Measurements from ENCODE around the gene NXPH4. TPM values are rescaled to one million over a fixed set of nuclear protein-coding genes. Genes with fewer than 3 reads are reported as not detected.

Gene NXPH4
- total RNA-seq, 2 experiments from 2014 or later: 0.81 to 1.1 TPM

DNA sequence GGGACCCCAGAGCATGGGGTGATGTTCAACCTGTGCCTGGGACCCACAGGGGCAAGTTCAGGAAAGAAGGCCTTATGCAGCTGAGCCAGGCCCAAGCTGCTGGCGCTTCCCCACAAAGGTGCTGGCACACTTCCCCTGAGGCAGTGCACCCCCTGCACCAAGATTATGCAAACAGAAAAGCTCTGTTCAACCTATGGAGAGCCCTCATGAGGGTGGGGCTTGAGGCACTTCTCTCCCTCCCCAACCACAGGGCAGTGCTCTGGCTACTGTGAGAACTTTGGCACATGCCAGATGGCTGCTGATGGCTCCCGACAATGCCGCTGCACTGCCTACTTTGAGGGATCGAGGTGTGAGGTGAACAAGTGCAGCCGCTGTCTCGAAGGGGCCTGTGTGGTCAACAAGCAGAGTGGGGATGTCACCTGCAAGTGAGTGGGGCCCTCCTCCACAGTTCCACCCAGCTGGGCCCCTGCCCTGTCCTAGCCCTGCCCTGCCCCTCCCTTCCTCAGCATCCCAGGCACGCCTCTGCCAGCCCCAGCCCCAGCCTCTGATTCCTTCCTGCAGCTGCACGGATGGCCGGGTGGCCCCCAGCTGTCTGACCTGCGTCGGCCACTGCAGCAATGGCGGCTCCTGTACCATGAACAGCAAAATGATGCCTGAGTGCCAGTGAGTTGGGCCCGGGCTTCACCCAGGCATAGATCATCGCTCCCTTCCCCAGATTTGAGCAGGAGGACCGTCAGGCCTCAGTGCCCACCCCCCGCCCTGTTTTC, 5.5 kb upstream of the NXPH4 start:
- peaks cover 29% of the 10 kb centered on the region for H3K27me3 Mint-ChIP-seq

DNA sequence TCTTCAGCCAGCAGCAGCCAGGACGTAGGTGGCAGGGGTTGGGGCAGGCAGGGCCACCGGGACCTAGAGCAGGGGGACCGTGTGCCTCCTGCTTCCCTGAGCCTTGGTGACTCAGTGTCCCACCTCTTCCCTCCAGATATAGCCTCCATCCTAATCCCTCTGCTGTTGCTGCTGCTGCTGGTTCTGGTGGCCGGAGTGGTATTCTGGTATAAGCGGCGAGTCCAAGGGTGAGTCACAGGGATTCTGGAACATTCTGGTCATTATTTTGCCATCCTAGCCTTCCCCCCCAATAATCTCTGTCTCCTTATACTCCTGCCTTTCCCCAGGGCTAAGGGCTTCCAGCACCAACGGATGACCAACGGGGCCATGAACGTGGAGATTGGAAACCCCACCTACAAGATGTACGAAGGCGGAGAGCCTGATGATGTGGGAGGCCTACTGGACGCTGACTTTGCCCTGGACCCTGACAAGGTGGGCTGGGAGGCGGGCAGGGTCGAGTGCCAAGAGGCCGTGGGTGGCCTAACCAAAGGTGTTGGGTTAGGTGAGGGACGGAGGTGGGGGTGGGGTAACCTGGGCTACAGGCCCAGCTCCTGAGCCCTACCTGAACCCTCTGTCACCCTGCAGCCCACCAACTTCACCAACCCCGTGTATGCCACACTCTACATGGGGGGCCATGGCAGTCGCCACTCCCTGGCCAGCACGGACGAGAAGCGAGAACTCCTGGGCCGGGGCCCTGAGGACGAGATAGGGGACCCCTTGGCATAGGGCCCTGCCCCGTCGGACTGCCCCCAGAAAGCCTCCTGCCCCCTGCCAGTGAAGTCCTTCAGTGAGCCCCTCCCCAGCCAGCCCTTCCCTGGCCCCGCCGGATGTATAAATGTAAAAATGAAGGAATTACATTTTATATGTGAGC, 4.5 kb upstream of the NXPH4 start:
- DNase-seq: no peak
- H3K4me1 Mint-ChIP-seq: peaks cover 30% of the 10 kb centered on the region
- H3K9me3 Mint-ChIP-seq: no peaks in the 10 kb centered on the region
- no peaks in the 10 kb centered on the region for H3K36me3 Mint-ChIP-seq (ENCODE audit: low read depth)
- ChIA-PET POLR2A (no interaction called here), CTCF (interaction anchor here (1.0 to 8.5 kb wide), 4 partner anchors 15 to 50 kb away, joined by 3 to 253 read pairs (median 57); partner anchors contain the start of gene SHMT2)
- H3K27ac Mint-ChIP-seq: no peak overlapping the region
- H3K27me3 Mint-ChIP-seq: peaks cover 30% of the 10 kb centered on the region
- H3K4me3 Mint-ChIP-seq: no peak overlapping the region

More for the DNA sequence above, 5.5 kb upstream of the NXPH4 start:
- ChIA-PET CTCF (interaction anchor here (1.0 kb wide), 1 partner anchor 33 kb away, joined by 3 read pairs; no protein-coding TSS in a partner anchor), POLR2A (no interaction called here)
- Mint-ChIP-seq H3K27ac (no peak overlapping the region), H3K9me3 (no peaks in the 10 kb centered on the region), H3K4me3 (no peak overlapping the region), H3K36me3 (ENCODE audit: low read depth) (no peaks in the 10 kb centered on the region), H3K4me1 (peaks cover 29% of the 10 kb centered on the region)
- DNase-seq: no peak

DNA sequence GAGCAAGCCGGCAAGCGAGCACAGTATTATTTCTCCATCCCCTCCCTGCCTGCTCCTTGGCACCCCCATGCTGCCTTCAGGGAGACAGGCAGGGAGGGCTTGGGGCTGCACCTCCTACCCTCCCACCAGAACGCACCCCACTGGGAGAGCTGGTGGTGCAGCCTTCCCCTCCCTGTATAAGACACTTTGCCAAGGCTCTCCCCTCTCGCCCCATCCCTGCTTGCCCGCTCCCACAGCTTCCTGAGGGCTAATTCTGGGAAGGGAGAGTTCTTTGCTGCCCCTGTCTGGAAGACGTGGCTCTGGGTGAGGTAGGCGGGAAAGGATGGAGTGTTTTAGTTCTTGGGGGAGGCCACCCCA, 3.9 kb upstream of the NXPH4 start:
- no peaks in the 10 kb centered on the region for H3K36me3 Mint-ChIP-seq (ENCODE audit: low read depth)
- peaks cover 36% of the 10 kb centered on the region for H3K4me1 Mint-ChIP-seq
- POLR2A ChIA-PET: interaction anchor here (3.0 kb wide), 1 partner anchor 29 kb away, joined by 28 read pairs; no protein-coding TSS in a partner anchor
- no peak for DNase-seq
- H3K27ac Mint-ChIP-seq: no peak overlapping the region
- CTCF ChIA-PET: interaction anchor here (0.7 to 8.5 kb wide), 12 partner anchors 15 to 240 kb away, joined by 3 to 253 read pairs (median 4); partner anchors contain the start of gene SHMT2
- peaks cover 36% of the 10 kb centered on the region for H3K27me3 Mint-ChIP-seq
- H3K9me3 Mint-ChIP-seq: no peaks in the 10 kb centered on the region
- no peak overlapping the region for H3K4me3 Mint-ChIP-seq

DNA sequence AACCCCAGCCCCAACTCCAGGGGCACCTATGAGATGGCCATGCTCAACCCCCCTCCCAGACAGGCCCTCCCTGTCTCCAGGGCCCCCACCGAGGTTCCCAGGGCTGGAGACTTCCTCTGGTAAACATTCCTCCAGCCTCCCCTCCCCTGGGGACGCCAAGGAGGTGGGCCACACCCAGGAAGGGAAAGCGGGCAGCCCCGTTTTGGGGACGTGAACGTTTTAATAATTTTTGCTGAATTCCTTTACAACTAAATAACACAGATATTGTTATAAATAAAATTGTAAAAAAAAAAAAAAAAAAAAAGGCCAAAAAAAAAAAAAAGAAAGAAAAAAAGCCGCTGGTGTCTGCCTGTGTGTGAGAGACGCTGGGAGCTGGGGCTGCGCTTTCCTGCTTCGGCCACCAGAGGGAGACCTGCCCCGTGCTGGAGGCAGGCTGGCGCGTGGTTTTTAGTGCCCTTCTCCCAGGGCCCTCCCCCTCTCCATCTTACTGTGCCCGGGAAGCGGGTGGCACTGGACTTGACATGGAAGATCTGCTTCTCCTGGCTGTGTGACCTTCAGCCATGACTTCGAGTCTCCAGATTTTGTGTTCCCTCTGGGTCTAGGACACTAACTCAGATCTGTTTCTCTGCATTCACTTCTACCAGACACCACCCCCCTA, 3.4 kb upstream of the NXPH4 start:
- POLR2A ChIA-PET: interaction anchor here (1.8 to 3.0 kb wide), 3 partner anchors 25 to 101 kb away, joined by 6 to 28 read pairs (median 24); a partner anchor contains a TSS
- peaks cover 39% of the 10 kb centered on the region for H3K4me1 Mint-ChIP-seq
- H3K27ac Mint-ChIP-seq: peak overlapping the region; percentile 3
- H3K9me3 Mint-ChIP-seq: no peaks in the 10 kb centered on the region
- no peaks in the 10 kb centered on the region for H3K36me3 Mint-ChIP-seq (ENCODE audit: low read depth)
- H3K27me3 Mint-ChIP-seq: peaks cover 41% of the 10 kb centered on the region
- no peak overlapping the region for H3K4me3 Mint-ChIP-seq
- CTCF ChIA-PET: interaction anchor here (0.6 to 8.5 kb wide), 29 partner anchors 10 to 1525 kb away, joined by 3 to 253 read pairs (median 3); partner anchors contain the start of gene SHMT2
- DNase-seq: peak; percentile 87

DNA sequence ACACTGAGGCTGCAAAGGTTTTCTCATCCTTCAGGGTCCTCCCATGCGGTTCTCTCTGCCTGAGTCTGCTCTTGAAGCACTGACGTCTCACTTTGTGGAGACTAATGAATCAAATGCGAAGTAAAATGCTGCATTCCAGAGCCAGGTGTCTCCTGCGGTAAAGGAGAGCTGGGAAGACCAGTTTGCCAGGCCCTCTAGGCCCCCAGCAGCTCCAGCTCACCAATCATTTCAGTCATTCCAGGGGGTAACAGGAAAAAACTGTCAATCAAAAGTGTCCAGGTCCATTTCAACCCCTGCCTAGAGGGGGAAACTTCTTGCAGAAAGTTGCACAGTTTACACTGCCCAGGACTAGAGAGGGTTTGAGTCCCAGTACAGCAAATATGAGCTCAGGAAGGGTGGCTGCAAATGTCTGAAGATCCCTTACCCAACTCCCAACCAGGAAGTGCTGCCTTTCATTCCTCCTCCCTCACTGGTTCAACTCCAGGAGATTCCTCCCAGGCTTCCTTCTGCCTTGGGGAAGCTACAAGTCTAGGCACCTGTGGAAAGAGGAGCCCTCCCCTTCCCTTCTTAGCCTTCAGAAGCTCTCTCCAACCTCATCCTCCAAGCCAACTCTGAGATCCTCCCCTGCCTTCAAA, 2.7 kb upstream of the NXPH4 start:
- peaks cover 48% of the 10 kb centered on the region for H3K27me3 Mint-ChIP-seq
- DNase-seq: no peak
- no peak overlapping the region for H3K27ac Mint-ChIP-seq
- H3K4me3 Mint-ChIP-seq: no peak overlapping the region
- ChIA-PET CTCF (interaction anchor here (0.6 to 8.5 kb wide), 29 partner anchors 9 to 1526 kb away, joined by 3 to 253 read pairs (median 3); partner anchors contain the start of genes INHBE and SHMT2), POLR2A (interaction anchor here (1.8 to 3.0 kb wide), 4 partner anchors 16 to 102 kb away, joined by 6 to 28 read pairs (median 22); partner anchors contain the start of gene SHMT2)
- H3K4me1 Mint-ChIP-seq: peaks cover 39% of the 10 kb centered on the region
- no peaks in the 10 kb centered on the region for H3K9me3 Mint-ChIP-seq
- no peaks in the 10 kb centered on the region for H3K36me3 Mint-ChIP-seq (ENCODE audit: low read depth)

DNA sequence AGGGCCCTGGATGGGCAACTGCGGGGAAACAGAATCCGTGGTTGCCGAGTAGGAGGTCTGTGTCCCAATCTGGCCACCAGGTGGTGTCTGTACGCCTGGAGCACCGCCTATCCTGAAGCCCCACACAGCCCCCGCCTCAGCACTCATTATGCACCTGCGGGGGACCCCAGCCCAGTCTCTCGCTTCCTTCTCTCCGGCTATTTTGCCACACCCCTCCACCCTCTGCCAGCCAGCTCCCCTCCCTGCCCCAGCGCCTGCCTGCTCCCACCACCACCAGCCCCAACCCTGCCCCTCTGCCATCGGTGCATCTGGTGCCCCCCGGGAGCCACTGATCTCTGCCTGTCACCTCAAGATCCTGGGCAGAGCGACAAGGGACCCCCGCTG, 2.2 kb upstream of the NXPH4 start:
- no peaks in the 10 kb centered on the region for H3K9me3 Mint-ChIP-seq
- peak; percentile 74 for DNase-seq
- H3K27ac Mint-ChIP-seq: no peak overlapping the region
- no peaks in the 10 kb centered on the region for H3K36me3 Mint-ChIP-seq (ENCODE audit: low read depth)
- H3K27me3 Mint-ChIP-seq: peaks cover 53% of the 10 kb centered on the region
- H3K4me3 Mint-ChIP-seq: no peak overlapping the region
- CTCF ChIA-PET: interaction anchor here (0.7 to 8.5 kb wide), 15 partner anchors 9 to 263 kb away, joined by 3 to 253 read pairs (median 4); partner anchors contain the start of genes INHBE and SHMT2
- peaks cover 39% of the 10 kb centered on the region for H3K4me1 Mint-ChIP-seq
- POLR2A ChIA-PET: interaction anchor here (1.8 to 3.0 kb wide), 4 partner anchors 15 to 102 kb away, joined by 6 to 28 read pairs (median 22); partner anchors contain the start of gene SHMT2

DNA sequence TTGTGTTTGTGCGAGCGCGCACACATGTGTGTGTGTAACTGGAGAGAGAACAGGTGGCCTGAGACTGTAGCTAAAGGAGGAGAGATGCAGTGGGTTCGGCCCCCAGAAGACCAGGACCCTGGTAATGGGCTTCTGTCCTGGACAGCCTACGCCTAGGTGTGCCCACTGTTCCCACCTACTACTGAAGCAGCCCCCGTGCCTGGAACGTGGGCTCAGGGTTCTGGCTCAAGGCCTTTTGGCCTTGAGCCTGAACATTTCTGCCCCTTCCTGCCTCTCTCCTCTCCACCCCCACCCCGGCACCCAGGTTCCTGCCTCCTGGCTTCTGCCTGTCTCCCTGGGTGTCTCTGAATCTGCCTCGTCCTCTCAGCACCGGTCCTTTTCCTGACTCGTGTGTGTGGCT, 1.5 kb upstream of the NXPH4 start:
- ChIA-PET POLR2A (interaction anchor here (1.0 to 3.0 kb wide), 5 partner anchors 10 to 103 kb away, joined by 4 to 28 read pairs (median 19); partner anchors contain the start of gene SHMT2), CTCF (interaction anchor here (0.7 to 8.5 kb wide), 7 partner anchors 8 to 262 kb away, joined by 3 to 253 read pairs (median 6); partner anchors contain the start of gene SHMT2)
- DNase-seq: no peak
- Mint-ChIP-seq H3K36me3 (ENCODE audit: low read depth) (no peaks in the 10 kb centered on the region), H3K27me3 (peaks cover 59% of the 10 kb centered on the region), H3K4me3 (no peak overlapping the region), H3K9me3 (no peaks in the 10 kb centered on the region), H3K27ac (no peak overlapping the region), H3K4me1 (peaks cover 39% of the 10 kb centered on the region)

DNA sequence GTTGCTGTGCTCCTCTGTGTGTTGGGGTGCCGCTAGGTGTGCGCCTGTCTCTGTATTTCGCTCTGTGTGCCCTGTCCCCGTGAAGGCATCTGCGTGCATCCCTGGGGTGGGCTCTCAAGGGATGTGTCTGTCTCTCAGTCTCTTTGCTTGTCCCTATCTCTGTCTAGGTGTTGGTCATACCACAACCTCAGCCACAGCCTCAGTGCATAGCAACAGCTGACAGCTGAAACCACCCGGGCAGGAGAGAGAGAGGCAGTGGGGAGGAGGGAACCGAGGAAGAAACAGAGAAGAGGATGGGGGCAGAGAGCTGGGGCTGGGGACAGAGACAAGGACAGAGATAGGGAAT, 953 bp upstream of the NXPH4 start:
- peaks cover 39% of the 10 kb centered on the region for H3K4me1 Mint-ChIP-seq
- DNase-seq: peak; percentile 65
- H3K4me3 Mint-ChIP-seq: peak overlapping the region; percentile 66
- H3K27me3 Mint-ChIP-seq: peaks cover 61% of the 10 kb centered on the region
- H3K27ac Mint-ChIP-seq: no peak overlapping the region
- CTCF ChIA-PET: interaction anchor here (0.7 to 8.5 kb wide), 3 partner anchors 12 to 86 kb away, joined by 3 to 253 read pairs (median 110); partner anchors contain the start of gene SHMT2
- H3K36me3 Mint-ChIP-seq (ENCODE audit: low read depth): no peaks in the 10 kb centered on the region
- H3K9me3 Mint-ChIP-seq: no peaks in the 10 kb centered on the region
- POLR2A ChIA-PET: interaction anchor here (1.0 to 3.0 kb wide), 4 partner anchors 10 to 26 kb away, joined by 4 to 28 read pairs (median 22); partner anchors contain the start of gene SHMT2

DNA sequence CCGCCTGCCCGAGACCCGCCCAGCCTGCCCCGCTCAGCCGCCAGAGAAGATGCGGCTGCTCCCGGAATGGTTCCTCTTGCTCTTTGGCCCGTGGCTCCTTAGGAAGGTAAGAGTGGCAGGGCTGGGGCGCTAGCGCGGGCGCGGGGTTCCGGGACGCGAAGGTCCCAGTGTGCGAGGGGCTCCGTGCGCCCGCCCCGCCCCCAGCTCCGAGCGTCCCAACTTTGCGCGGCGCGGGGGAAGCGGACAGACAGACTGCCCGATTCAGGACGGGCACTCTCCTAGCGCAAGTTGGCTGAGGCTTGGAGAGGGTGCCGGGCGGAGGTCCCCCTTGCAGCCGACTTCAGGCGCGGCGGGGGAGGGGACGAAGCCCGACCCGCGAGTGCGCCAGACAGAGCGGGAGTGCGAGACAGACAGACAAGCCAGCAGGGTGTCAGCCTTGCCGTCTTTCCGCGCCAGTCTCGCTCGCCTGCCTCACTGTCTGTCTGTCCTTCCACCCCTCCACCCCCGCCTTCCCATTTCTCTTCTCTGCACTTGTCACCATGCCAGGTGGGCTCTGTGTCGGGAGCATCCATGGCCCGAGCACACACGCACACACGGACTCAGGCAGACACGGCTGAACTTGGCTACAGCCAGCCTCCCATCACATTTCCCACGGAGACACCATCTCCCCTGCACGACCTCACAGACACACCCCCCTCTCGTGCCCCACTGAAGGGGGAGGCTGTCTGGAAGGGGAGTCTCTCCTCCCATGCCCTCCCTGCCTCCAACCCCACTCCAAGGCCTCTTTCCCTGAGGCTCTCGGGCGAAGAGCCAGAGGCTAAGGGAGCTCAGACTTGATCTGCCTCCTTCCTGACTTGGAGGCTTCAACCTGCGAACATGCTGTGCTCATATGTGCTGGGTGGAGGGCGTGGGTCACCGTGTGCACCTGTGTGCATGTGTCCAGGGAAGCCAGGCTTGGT, 606 bp downstream of the NXPH4 start:
- DNase-seq: peak; percentile 20
- Mint-ChIP-seq H3K36me3 (ENCODE audit: low read depth) (peaks cover 3% of the 10 kb centered on the region), H3K4me3 (peak overlapping the region; percentile 70), H3K27me3 (peaks cover 77% of the 10 kb centered on the region), H3K27ac (no peak overlapping the region), H3K4me1 (peaks cover 45% of the 10 kb centered on the region), H3K9me3 (no peaks in the 10 kb centered on the region)
- ChIA-PET POLR2A (interaction anchor here (0.9 to 1.9 kb wide), 5 partner anchors 10 to 106 kb away, joined by 3 to 6 read pairs (median 3); partner anchors contain the start of genes SHMT2 and STAT6), CTCF (interaction anchor here (0.7 to 8.5 kb wide), 3 partner anchors 12 to 33 kb away, joined by 4 to 253 read pairs (median 7); partner anchors contain the start of gene SHMT2)

DNA sequence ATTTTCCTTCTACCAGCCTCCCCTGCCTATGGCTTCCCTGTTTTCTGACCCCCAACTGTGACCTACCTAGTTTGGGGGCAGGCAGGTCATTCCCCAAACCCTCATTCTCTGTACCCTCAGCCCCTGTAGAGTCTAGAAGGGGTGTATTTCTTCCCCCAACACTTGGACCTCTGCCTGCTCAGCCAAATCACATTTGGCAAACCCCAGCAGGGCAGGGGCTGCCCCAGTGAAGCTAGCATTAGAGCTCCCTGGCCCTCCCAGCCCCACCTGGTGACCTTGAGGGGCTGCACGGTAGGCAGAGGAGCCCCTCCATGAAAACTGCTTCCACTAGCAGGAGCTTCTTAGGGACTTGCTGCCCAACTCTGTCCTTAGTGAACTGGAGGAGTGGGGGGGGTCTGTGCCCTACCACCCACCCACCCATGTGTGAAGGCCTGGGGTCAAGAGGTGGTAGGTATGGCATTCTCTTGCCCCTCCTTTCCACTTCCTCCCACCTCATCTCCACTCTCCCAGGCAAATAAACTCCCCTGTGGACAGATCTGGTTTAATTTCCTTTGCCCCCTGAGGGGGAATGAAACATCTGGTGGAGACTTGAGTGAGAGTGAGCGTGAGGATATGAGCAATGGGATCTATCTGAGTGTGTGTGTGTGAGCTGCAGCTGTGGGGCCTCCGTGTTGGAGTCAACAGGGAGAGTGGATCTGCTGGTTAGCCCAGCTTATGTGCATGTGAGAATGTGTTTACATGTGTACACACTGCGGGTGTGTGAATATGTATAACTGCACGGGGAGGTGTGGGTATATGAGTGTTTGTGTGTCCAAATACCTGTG, 1.6 kb downstream of the NXPH4 start:
- Mint-ChIP-seq H3K9me3 (no peaks in the 10 kb centered on the region), H3K4me3 (peak overlapping the region; percentile 70), H3K4me1 (peaks cover 48% of the 10 kb centered on the region), H3K27ac (no peak overlapping the region), H3K36me3 (ENCODE audit: low read depth) (peaks cover 3% of the 10 kb centered on the region), H3K27me3 (peaks cover 86% of the 10 kb centered on the region)
- ChIA-PET POLR2A (interaction anchor here (0.7 to 1.9 kb wide), 5 partner anchors 9 to 24 kb away, joined by 3 to 6 read pairs (median 3); partner anchors contain the start of gene SHMT2), CTCF (interaction anchor here (0.7 to 8.5 kb wide), 3 partner anchors 11 to 32 kb away, joined by 4 to 253 read pairs (median 7); partner anchors contain the start of gene SHMT2)
- DNase-seq: no peak

All from activated CD4-positive, alpha-beta memory T cell treated with anti-CD3 and anti-CD28 coated beads, Interleukin-2, amount 10 ng/mL, durations not matched to agents 7 days and 5 days (primary cell).